HepG2 (cell line): ENCODE results near the gene ZBTB37. TPM values are rescaled to one million over a fixed set of nuclear protein-coding genes. Genes with fewer than 3 reads are reported as not detected.

Experiments used
- ATRX ChIP-seq: sonication (generic); formaldehyde crosslinking; IDR thresholded peaks from 2 replicates; pipeline ENCODE4 v1.4.0; 2020; ENCODE audit warnings: missing genetic modification reagents, borderline replicate concordance
- DBP ChIP-seq: sonication (generic); formaldehyde crosslinking; IDR thresholded peaks from 2 replicates; pipeline ENCODE4 v1.4.0; 2020; ENCODE audit warnings: missing genetic modification reagents; ENCODE audit errors: not compliant biosample characterization
- DDIT3 ChIP-seq: sonication (generic); formaldehyde crosslinking; IDR thresholded peaks from 2 replicates; pipeline ENCODE4 v1.4.0; 2020; ENCODE audit warnings: mild to moderate bottlenecking, missing genetic modification reagents
- ESRRA ChIP-seq: sonication (generic); formaldehyde crosslinking; IDR thresholded peaks from 2 replicates; pipeline ENCODE4 v1.5.1; 2020; ENCODE audit warnings: mild to moderate bottlenecking, low read depth, missing genetic modification reagents
- LBX2 ChIP-seq: sonication (generic); formaldehyde crosslinking; IDR thresholded peaks from 2 replicates; pipeline ENCODE4 v1.5.0; 2020; ENCODE audit warnings: missing genetic modification reagents, mild to moderate bottlenecking, borderline replicate concordance
- NFYB ChIP-seq: sonication (generic); formaldehyde crosslinking; IDR thresholded peaks from 2 replicates; pipeline ENCODE4 v1.4.0; 2020; ENCODE audit warnings: missing genetic modification reagents
- NR2F6 ChIP-seq, 2 experiments: IDR thresholded peaks; 2 replicates each; pipeline ENCODE4 v1.6.1; 2016; ENCODE audit warnings: antibody characterized with exemption in 1 of 2, mild to moderate bottlenecking in 1 of 2
- PCBP2 ChIP-seq: fragments of 200-400 bp; formaldehyde crosslinking; optimal IDR thresholded peaks from 2 replicates; pipeline ENCODE3; 2018; ENCODE audit warnings: low read length, low read depth; ENCODE audit not compliant: poor library complexity, severe bottlenecking
- RAD21 ChIP-seq: fragments of 450-650 bp; formaldehyde crosslinking; IDR thresholded peaks from 2 replicates; pipeline ENCODE4 v1.5.0; 2020; ENCODE audit warnings: mild to moderate bottlenecking
- SALL1 ChIP-seq: sonication (generic); formaldehyde crosslinking; IDR thresholded peaks from 2 replicates; pipeline ENCODE4 v1.8.0; 2022; ENCODE audit warnings: mild to moderate bottlenecking, missing genetic modification reagents
- SCMH1 ChIP-seq: sonication (generic); formaldehyde crosslinking; IDR thresholded peaks from 2 replicates; pipeline ENCODE4 v1.9.0; 2021; ENCODE audit warnings: missing genetic modification reagents, mild to moderate bottlenecking, borderline replicate concordance
- YEATS2 ChIP-seq: sonication (generic); formaldehyde crosslinking; IDR thresholded peaks from 2 replicates; pipeline ENCODE4 v1.4.0; 2020; ENCODE audit warnings: missing genetic modification reagents, borderline replicate concordance
- ZNF230 ChIP-seq: sonication (generic); formaldehyde crosslinking; IDR thresholded peaks from 2 replicates; pipeline ENCODE4 v1.4.0; 2020; ENCODE audit warnings: mild to moderate bottlenecking, missing genetic modification reagents
- ZNF276 ChIP-seq: sonication (generic); formaldehyde crosslinking; IDR thresholded peaks from 2 replicates; pipeline ENCODE4 v1.4.0; 2020; ENCODE audit warnings: mild to moderate bottlenecking, low read depth, missing genetic modification reagents
- ZNF280B ChIP-seq: sonication (generic); formaldehyde crosslinking; IDR thresholded peaks from 2 replicates; pipeline ENCODE4 v1.5.0; 2020; ENCODE audit warnings: missing genetic modification reagents, mild to moderate bottlenecking, borderline replicate concordance
- ZNF33A ChIP-seq: sonication (generic); formaldehyde crosslinking; IDR thresholded peaks from 2 replicates; pipeline ENCODE4 v1.5.1; 2020; ENCODE audit warnings: missing genetic modification reagents, mild to moderate bottlenecking, moderate library complexity, borderline replicate concordance
- ZNF430 ChIP-seq: sonication (generic); formaldehyde crosslinking; IDR thresholded peaks from 2 replicates; pipeline ENCODE4 v1.9.0; 2021; ENCODE audit warnings: mild to moderate bottlenecking, missing genetic modification reagents
- ZNF432 ChIP-seq: sonication (generic); formaldehyde crosslinking; IDR thresholded peaks from 2 replicates; pipeline ENCODE4 v1.5.0; 2020; ENCODE audit warnings: missing genetic modification reagents, mild to moderate bottlenecking, borderline replicate concordance
- ZNF710 ChIP-seq: sonication (generic); formaldehyde crosslinking; IDR thresholded peaks from 2 replicates; pipeline ENCODE4 v1.5.0; 2020; ENCODE audit warnings: mild to moderate bottlenecking, missing genetic modification reagents, borderline replicate concordance
- polyA plus RNA-seq, 8 experiments: library from polyadenylated mRNA; depleted of rRNA in 3 of 8; stranded (reverse) in 7 of 8; unstranded in 1 of 8; fragments of >200 nt; fragmentation: Illumina TruSeq in 4 of 8; extraction: Trizol in 4 of 8; gene quantifications; 2 replicates each; pipeline versions ENCODE4 v1.2.1 to v1.2.3, GENCODE V29; 2011 to 2016; ENCODE audit warnings: low read depth in 4 of 8, missing spikeins in 1 of 8, mixed read lengths in 1 of 8; ENCODE audit not compliant: insufficient read depth in 1 of 8
- total RNA-seq, 5 experiments: library from RNA; depleted of rRNA; stranded (reverse); fragments of >200 nt; fragmentation: Illumina TruSeq; extraction: Trizol; gene quantifications; 2 replicates each; pipeline ENCODE4 v1.2.3, GENCODE V29; 2016; ENCODE audit warnings: low read depth in 1 of 5

The ZBTB37 gene
- total and polyA plus RNA-seq, 2 of the 13 experiments (the other 11 are each of a cell fraction or from before 2014, with no cell fraction given), result 2.6 to 7.7 TPM

GRCh38 chr1:173867753-173868265 is 371 bp upstream of the ZBTB37 start, which contains the start of gene GAS5 (continued):
- TF ChIP-seq DBP (CRISPR knock-in tag), result no peak
- no peak for TF ChIP-seq SCMH1 (CRISPR knock-in tag)
- TF ChIP-seq NFYB (CRISPR knock-in tag), result peak; percentile 57
- no peak; the same call in 1 of the 2 replicates for TF ChIP-seq RAD21 (CRISPR knock-in tag)
- peak; percentile 64; the same call in 1 of the 2 replicates for TF ChIP-seq DDIT3 (CRISPR knock-in tag)
- TF ChIP-seq LBX2 (CRISPR knock-in tag), result no peak
- TF ChIP-seq SALL1, result peak; percentile 45; the same call in 1 of the 2 replicates
- TF ChIP-seq ZNF230 (CRISPR knock-in tag), result peak; percentile 75; the same call in 1 of the 2 replicates
- 0 out of 2 replicates have a peak, but pooled peaks have one; percentile 8 for TF ChIP-seq ZNF430 (CRISPR knock-in tag)
- no peak for TF ChIP-seq PCBP2
- peak; percentile 98 for TF ChIP-seq YEATS2 (CRISPR knock-in tag)
- TF ChIP-seq ZNF432 (CRISPR knock-in tag), result no peak
- no peak for TF ChIP-seq NR2F6 (IDR thresholded peaks at IDR 0.05)
- no peak; the same call in 1 of the 2 replicates for TF ChIP-seq NR2F6 (CRISPR knock-in tag; IDR thresholded peaks at IDR 0.05)
- TF ChIP-seq ZNF710 (CRISPR knock-in tag), result no peak
- TF ChIP-seq ZNF280B (CRISPR knock-in tag), result 0 out of 2 replicates have a peak, but pooled peaks have one; percentile 33
- TF ChIP-seq ZNF33A (CRISPR knock-in tag), result no peak
- no peak for TF ChIP-seq ATRX
- TF ChIP-seq ESRRA (CRISPR knock-in tag), result 0 out of 2 replicates have a peak, but pooled peaks have one; percentile 6
- TF ChIP-seq ZNF276 (CRISPR knock-in tag), result no peak
